ENCODE data around the gene SLC5A10.

The SLC5A10 gene

GRCh38 chr17:18993905-18994526 lies 42.1 kb downstream of the SLC5A10 start:
- Mint-ChIP-seq H3K27ac (no peak overlapping the region), H3K27me3 (ENCODE audit: low read depth, poor library complexity) (peaks cover 10% of the 10 kb centered on the region)
- no peak for TF ChIP-seq CTCF (IDR thresholded peaks at IDR 0.05)

GRCh38 chr17:18994631-18995030 lies 42.7 kb downstream of the SLC5A10 start:
- Mint-ChIP-seq H3K4me3 (no peak overlapping the region), H3K9me3 (peaks cover 26% of the 10 kb centered on the region), H3K27ac (no peak overlapping the region), H3K27me3 (ENCODE audit: low read depth, poor library complexity) (peaks cover 10% of the 10 kb centered on the region), H3K36me3 (ENCODE audit: low read depth) (peaks cover 27% of the 10 kb centered on the region), H3K4me1 (peaks cover 9% of the 10 kb centered on the region)
- no peak for TF ChIP-seq CTCF (IDR thresholded peaks at IDR 0.05)
- DNase-seq, result no peak

More at GRCh38 chr17:18993905-18994526, 42.1 kb downstream of the SLC5A10 start:
- H3K4me1 Mint-ChIP-seq, result peaks cover 9% of the 10 kb centered on the region
- H3K4me3 Mint-ChIP-seq, result no peak overlapping the region
- peaks cover 26% of the 10 kb centered on the region for H3K9me3 Mint-ChIP-seq
- DNase-seq, result no peak
- peaks cover 27% of the 10 kb centered on the region for H3K36me3 Mint-ChIP-seq (ENCODE audit: low read depth)

GRCh38 chr17:18995220-18995619 lies 43.3 kb downstream of the SLC5A10 start:
- no peak overlapping the region for H3K27ac Mint-ChIP-seq
- peaks cover 10% of the 10 kb centered on the region for H3K27me3 Mint-ChIP-seq (ENCODE audit: low read depth, poor library complexity)
- H3K4me3 Mint-ChIP-seq, result no peak overlapping the region
- DNase-seq, result no peak
- no peak for TF ChIP-seq CTCF (IDR thresholded peaks at IDR 0.05)
- peaks cover 9% of the 10 kb centered on the region for H3K4me1 Mint-ChIP-seq
- H3K9me3 Mint-ChIP-seq, result peaks cover 26% of the 10 kb centered on the region
- peaks cover 27% of the 10 kb centered on the region for H3K36me3 Mint-ChIP-seq (ENCODE audit: low read depth)

DNA sequence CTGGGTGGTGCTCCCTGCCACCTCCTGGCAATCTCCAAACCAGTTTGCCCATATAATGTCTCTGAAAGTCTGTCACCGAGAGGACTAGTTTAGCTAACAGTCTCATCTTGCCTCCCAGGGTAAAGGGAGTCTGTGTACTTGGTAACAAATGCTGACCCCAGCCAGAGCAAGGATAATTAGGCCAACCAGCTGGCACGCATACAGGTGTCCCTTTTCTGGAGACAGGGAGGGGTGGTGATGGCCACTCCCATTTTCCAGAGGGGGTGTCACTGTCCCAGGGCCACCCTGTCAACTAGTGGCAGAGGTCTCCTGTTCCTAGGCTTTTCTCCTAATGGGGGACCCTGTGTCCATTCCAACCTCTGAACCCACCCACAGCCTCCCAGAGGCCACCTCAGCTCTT lies 44.5 kb downstream of the SLC5A10 start:
- H3K27ac Mint-ChIP-seq, result no peak overlapping the region
- peaks cover 26% of the 10 kb centered on the region for H3K9me3 Mint-ChIP-seq
- DNase-seq, result no peak
- peaks cover 27% of the 10 kb centered on the region for H3K36me3 Mint-ChIP-seq (ENCODE audit: low read depth)
- H3K27me3 Mint-ChIP-seq (ENCODE audit: low read depth, poor library complexity), result peaks cover 10% of the 10 kb centered on the region
- H3K4me1 Mint-ChIP-seq, result peaks cover 12% of the 10 kb centered on the region
- H3K4me3 Mint-ChIP-seq, result no peak overlapping the region
- TF ChIP-seq CTCF (IDR thresholded peaks at IDR 0.05), result no peak

DNA sequence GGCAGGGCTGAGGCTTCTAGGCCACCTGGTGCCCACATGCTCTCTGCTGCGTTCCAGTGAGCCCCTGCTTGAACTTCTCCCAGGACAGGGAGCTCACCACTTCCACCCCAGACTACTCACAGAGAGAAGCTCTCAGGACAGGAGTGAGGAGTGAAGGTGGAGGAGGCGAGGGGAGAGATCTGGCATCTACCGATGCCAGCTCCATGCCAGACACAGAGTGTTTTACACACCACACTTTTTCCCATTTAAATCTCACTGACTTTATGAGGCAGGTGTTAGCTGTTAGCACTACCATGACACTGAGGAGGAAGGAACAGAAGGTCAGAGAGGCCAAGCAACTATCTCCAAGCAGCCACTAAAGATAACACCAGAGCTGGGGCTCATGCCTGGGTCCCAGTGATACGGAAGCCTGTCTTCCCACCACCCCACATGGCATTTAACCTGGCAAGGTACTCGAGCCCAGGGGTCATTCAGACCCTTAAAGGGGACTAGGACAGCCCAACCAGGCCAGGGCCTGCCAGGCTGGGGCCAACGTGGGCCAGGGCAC lies 45.8 kb downstream of the SLC5A10 start:
- H3K4me3 Mint-ChIP-seq, result no peak overlapping the region
- TF ChIP-seq CTCF (IDR thresholded peaks at IDR 0.05), result no peak
- peaks cover 15% of the 10 kb centered on the region for H3K27me3 Mint-ChIP-seq (ENCODE audit: low read depth, poor library complexity)
- peaks cover 23% of the 10 kb centered on the region for H3K4me1 Mint-ChIP-seq
- peaks cover 27% of the 10 kb centered on the region for H3K36me3 Mint-ChIP-seq (ENCODE audit: low read depth)
- DNase-seq, result no peak
- H3K27ac Mint-ChIP-seq, result peak overlapping the region; percentile 39
- H3K9me3 Mint-ChIP-seq, result peaks cover 26% of the 10 kb centered on the region

DNA sequence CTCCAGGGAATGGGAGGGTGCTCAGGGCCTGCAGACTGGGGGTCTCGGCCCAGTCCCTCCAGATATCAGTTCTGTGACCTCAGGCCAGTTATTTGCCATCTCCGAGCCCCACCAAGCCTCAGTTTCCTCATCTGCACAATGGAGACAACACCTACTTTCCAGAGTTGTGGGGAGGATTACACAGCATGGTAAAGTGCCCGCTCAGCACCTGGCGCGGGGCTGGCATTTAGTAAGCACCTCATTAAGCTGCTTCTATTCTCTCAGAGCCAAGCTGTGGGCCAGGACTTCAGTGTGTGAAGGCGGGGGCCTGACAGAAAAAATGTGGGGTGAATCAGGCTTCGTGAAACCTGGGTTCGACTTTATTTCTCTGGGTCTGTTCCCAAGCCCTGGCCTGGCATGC lies 47.4 kb downstream of the SLC5A10 start:
- H3K4me1 Mint-ChIP-seq, result peaks cover 18% of the 10 kb centered on the region
- peaks cover 17% of the 10 kb centered on the region for H3K27me3 Mint-ChIP-seq (ENCODE audit: low read depth, poor library complexity)
- DNase-seq, result no peak
- peaks cover 23% of the 10 kb centered on the region for H3K36me3 Mint-ChIP-seq (ENCODE audit: low read depth)
- H3K4me3 Mint-ChIP-seq, result no peak overlapping the region
- TF ChIP-seq CTCF (IDR thresholded peaks at IDR 0.05), result no peak
- peaks cover 22% of the 10 kb centered on the region for H3K9me3 Mint-ChIP-seq
- H3K27ac Mint-ChIP-seq, result no peak overlapping the region

Measured in nephron progenitor cell (in vitro differentiated cells).